ENCODE data around the gene MX1.

DNA sequence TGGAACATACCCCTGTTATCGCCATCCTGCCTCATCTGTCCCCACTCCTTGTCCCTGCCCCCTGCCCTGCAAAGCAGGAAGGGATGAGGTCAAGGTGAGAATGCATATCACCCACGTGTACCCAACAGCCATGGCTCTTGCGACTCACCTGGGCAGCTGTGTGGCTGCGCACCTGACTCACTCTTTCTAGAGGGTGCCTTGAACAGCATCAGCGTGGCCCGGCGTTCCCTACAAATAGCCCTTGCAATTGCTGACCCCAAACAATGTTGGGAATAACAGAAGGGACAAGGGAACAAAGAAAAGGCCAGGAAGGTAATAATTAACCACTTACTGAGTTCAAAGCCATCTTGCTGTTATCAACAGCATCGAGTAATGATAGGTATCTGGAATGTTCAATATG, 71.7 kb downstream of the MX1 start:
- TF ChIP-seq, protein P1, sequence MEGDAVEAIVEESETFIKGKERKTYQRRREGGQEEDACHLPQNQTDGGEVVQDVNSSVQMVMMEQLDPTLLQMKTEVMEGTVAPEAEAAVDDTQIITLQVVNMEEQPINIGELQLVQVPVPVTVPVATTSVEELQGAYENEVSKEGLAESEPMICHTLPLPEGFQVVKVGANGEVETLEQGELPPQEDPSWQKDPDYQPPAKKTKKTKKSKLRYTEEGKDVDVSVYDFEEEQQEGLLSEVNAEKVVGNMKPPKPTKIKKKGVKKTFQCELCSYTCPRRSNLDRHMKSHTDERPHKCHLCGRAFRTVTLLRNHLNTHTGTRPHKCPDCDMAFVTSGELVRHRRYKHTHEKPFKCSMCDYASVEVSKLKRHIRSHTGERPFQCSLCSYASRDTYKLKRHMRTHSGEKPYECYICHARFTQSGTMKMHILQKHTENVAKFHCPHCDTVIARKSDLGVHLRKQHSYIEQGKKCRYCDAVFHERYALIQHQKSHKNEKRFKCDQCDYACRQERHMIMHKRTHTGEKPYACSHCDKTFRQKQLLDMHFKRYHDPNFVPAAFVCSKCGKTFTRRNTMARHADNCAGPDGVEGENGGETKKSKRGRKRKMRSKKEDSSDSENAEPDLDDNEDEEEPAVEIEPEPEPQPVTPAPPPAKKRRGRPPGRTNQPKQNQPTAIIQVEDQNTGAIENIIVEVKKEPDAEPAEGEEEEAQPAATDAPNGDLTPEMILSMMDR (IDR thresholded peaks at IDR 0.05; ENCODE audit: poor library complexity, severe bottlenecking): no peak
- TF ChIP-seq EZH2 (IDR thresholded peaks at IDR 0.05; ENCODE audit: borderline replicate concordance, insufficient read depth, low read length, poor library complexity, severe bottlenecking): no peak
- TF ChIP-seq POLR2AphosphoS5 (IDR thresholded peaks at IDR 0.05): no peak
- TF ChIP-seq RAD21 (conservative IDR thresholded peaks at IDR 0.05): no peak
- TF ChIP-seq, protein P2, sequence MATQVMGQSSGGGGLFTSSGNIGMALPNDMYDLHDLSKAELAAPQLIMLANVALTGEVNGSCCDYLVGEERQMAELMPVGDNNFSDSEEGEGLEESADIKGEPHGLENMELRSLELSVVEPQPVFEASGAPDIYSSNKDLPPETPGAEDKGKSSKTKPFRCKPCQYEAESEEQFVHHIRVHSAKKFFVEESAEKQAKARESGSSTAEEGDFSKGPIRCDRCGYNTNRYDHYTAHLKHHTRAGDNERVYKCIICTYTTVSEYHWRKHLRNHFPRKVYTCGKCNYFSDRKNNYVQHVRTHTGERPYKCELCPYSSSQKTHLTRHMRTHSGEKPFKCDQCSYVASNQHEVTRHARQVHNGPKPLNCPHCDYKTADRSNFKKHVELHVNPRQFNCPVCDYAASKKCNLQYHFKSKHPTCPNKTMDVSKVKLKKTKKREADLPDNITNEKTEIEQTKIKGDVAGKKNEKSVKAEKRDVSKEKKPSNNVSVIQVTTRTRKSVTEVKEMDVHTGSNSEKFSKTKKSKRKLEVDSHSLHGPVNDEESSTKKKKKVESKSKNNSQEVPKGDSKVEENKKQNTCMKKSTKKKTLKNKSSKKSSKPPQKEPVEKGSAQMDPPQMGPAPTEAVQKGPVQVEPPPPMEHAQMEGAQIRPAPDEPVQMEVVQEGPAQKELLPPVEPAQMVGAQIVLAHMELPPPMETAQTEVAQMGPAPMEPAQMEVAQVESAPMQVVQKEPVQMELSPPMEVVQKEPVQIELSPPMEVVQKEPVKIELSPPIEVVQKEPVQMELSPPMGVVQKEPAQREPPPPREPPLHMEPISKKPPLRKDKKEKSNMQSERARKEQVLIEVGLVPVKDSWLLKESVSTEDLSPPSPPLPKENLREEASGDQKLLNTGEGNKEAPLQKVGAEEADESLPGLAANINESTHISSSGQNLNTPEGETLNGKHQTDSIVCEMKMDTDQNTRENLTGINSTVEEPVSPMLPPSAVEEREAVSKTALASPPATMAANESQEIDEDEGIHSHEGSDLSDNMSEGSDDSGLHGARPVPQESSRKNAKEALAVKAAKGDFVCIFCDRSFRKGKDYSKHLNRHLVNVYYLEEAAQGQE (IDR thresholded peaks at IDR 0.05; ENCODE audit: borderline replicate concordance): no peak
- TF ChIP-seq EP300 (conservative IDR thresholded peaks at IDR 0.05; ENCODE audit: poor library complexity, severe bottlenecking): no peak
- TF ChIP-seq TAF1 (IDR thresholded peaks at IDR 0.05; ENCODE audit: low read depth): no peak
